HG03460 (cell line): ENCODE data around the gene RIMBP2.

Source experiments
- ATAC-seq: cut with Tn5 transposase; IDR thresholded peaks from one replicate; pipeline ENCODE4 v1.9.1; 2021; ENCODE audit not compliant: unreplicated experiment

Gene RIMBP2

DNA sequence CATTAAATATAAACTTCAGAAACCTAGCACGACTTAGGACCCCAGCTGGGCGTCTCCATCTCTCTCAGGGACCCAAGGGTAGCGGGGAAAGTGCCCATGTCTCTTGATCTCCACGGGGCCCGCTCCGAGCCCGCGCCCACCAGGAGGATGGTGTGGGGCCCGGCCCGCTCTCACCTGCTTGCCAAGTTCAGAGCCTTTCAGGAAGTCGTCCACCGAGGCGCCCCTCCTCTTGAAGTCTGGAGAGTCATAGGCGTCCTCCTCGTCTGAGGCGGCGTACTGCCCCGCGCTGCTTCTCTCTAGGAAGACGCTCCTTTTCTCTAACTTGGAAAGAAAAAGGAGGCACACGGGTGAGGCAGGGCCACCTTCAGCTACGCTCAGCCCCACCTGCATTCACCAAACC, 281.5 kb downstream of the RIMBP2 start:
- ATAC-seq = no peak

DNA sequence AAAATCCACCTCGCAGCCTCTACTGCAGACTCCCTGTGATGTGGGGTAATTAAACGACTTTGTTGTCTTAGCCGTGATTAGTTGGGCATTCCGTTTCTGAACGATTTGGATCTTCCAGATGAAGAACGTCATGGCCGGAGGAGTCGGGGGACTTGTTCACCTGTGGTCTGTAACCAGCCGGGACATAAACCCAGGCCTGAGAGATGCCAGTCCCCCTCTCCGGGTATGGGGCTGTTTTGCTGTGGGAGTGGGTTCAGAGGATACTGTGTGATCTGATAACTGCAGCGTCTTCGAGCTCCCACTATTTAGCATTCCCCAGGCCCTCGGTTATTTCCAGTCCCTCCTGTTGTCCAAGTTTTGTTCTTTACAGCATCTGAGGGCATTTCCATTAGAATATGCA, 282.3 kb downstream of the RIMBP2 start:
- ATAC-seq = no peak

DNA sequence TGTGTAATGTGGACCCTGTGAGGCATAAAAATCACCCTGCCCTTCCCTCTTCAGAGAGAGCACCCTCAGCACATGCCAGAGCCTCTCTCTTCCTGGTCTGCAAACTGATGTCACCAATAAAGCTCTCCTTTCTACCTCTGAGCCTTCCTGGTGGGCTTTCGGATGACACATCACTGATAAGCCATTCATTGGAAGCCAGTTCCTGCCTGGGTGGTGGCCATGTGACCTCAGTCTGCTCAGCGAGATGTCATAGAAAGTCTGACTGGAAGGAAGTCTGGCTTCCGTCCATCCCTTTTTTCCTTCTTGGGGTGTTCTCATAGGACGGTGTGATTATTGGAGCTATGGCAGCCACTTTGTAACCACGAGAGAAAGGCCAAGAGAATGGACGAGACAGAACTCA, 282.7 kb downstream of the RIMBP2 start:
- ATAC-seq = no peak

- no peak for ATAC-seq
Observed at GRCh38 chr12:130431176-130431575, 284.9 kb downstream of the RIMBP2 start.

- no peak for ATAC-seq
Observed at GRCh38 chr12:130429656-130430505, 286.2 kb downstream of the RIMBP2 start.

- ATAC-seq = no peak
Observed at GRCh38 chr12:130428116-130428515, 288.0 kb downstream of the RIMBP2 start.

GRCh38 chr12:130427381-130427887, 288.7 kb downstream of the RIMBP2 start:
- ATAC-seq = no peak

DNA sequence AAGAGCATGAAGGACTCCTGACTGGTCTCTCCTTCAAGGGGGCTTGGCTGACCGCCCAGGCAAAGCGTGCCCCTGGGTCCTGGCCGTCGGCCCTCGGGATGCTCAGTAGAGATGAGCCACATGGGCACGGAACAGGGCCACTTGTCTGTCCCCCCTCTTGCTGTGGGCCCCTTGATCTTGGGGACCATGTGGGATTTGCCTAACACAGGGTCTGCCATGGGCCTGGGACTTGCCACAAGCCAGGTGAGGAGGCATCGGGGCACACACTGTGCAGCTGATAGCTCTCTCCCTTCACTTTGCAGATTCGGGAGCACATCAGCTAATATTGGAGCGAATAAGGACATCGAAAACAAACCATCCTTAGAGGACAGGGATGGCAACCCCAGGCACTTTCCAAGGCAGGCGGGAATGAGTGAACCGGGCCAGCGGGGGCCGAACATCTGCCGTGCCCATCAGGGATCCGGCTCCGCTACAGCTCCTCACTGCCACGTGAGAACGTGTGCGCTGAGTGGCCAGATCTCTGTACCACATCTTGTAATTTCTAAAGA, 290.3 kb downstream of the RIMBP2 start:
- ATAC-seq = no peak

DNA sequence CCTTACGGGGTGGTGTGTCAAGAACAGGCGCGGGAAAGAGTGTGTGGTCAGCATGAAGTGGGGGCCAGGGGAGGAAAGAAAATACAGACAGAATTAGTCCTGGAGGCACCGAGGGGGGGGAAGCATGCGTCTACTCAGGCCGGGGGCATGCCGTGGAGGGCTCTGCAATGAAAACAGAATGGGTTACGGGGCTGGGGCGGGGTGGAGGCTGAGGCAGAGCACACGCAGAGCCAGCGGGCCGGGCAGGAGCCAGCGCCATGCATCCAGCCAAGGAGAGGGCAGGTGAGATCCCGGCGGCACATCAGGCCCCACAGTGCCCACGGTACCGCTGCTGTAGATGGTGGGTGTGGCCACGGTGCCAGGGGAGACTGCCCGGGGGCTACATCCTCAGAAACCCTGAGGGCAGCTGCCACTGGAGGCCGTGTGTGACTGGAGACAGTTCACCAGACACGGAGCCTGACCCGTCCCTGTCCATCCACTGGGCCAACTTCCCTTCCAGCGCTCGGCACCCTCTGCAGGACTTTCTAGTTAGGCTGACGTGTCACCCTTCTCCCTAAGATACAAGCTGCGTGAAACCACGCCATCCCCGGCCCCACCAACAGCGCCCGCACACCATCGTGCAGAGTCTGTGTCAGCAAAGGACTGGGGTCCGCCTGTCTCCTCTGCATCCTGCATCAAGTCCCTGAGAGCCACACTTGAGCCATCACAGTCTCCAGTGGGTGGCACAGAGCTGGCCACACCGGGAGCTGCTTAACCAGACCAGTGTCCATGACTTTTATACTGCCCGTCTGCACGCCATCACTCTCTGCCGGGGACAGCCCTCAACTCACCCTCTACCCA, 291.0 kb downstream of the RIMBP2 start:
- ATAC-seq = no peak

DNA sequence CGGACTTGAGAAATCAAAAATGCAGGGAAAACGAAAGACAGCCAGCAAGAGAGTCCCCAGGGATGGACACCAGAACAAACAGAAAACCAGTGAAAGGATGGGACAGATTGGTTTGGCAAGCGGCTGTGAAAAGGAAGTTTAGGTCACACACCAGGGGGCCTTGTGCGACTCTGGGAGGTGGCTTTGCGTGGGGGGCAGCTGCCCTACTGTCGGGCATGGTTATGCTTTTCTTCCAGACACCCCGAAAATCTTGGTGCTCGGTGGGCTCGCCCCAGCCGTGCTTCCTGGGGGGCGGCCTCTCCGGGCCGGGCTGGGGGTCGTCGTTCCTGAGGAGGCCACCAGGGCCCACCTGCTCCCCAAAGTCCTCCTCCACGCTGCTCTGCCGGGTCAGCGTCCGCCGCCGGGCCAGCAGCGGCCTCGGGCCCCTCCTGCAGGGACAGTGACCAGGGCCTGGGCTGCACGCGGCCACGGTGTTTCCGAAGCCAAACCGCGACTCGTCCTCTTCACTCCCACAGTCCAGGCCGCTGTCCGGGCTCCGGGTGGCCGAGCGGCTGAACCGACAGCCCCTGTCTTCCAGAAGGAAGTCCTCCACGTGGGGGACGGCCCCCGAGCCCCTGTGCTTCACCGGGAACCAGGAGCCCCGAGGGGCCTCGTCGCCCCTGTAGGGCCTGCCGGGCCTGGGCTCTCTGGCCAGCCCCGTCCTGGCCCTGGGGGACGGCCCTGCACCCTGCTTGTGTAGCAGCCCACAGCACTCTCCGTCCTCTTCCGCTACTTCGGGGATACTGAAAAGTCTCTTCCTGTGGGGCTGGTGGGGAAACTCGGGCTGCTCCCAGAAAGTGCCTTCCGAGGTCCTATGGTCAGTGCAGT, 291.9 kb downstream of the RIMBP2 start:
- no peak for ATAC-seq

GRCh38 chr12:130423136-130423535, 293.0 kb downstream of the RIMBP2 start:
- ATAC-seq = no peak

- ATAC-seq = no peak
Observed at GRCh38 chr12:130422676-130423075, 293.4 kb downstream of the RIMBP2 start.

- ATAC-seq = no peak
Observed at GRCh38 chr12:130421896-130422295, 294.2 kb downstream of the RIMBP2 start.

GRCh38 chr12:130420071-130420470, 296.0 kb downstream of the RIMBP2 start:
- ATAC-seq = no peak

DNA sequence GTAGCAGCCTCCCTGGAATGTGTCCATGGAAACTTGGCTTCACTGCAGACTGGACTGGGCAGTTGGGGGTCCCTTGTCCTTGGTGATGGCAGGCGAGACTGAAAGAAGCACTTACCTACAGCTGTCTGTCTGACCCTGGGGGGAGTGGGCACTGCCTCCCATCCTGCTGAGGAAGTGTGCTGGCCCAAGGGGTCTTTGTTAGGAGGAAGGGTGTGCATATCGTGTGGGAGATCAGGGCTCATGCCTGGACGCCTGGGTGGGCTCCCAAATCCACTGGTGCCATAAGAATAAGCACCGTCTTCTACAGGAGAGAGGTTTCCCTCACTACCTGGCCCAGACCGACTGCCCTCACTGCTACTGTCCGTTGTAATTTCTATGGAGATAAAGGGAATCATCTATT, 297.0 kb downstream of the RIMBP2 start:
- no peak for ATAC-seq

GRCh38 chr12:130418251-130418650, 297.8 kb downstream of the RIMBP2 start:
- ATAC-seq = no peak

DNA sequence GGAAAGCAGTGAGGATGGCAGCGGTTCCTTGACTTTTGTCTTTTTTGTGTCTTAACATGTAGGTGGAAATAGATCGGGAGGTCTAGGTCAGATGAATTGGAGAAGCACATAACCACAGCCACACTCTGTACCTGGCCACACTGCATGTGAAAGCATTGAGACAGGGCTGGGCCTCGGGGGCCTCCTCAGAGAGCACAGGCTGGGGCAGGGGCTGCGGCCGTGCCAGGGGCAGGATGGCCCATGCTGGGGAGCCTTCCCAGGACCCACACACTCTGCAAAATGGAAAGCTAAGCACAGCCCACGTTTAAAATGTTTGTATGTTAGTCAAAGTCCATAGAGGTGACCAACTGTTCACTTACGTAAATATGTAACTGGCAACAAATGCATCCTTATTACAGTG, 301.7 kb downstream of the RIMBP2 start:
- no peak for ATAC-seq

DNA sequence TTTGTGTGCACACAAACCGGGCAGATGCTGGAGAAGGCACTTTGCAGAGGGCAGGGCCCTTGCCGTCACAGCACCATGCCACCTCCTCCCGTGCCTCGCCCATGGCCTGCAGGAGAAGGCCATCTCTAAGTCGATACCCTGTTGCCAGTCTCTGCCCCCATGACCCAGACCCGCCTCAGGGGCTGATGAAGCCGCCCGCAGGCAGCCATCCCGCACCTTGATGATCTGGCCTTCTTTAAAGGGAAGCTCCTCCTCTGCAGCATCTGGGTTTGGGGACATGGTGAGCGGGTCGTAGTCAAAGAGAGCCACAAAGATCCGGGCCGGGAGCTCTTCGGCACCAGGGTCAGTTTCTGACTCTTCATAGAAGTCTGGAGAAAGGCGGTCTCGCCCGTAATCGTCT, 302.2 kb downstream of the RIMBP2 start:
- no peak for ATAC-seq

DNA sequence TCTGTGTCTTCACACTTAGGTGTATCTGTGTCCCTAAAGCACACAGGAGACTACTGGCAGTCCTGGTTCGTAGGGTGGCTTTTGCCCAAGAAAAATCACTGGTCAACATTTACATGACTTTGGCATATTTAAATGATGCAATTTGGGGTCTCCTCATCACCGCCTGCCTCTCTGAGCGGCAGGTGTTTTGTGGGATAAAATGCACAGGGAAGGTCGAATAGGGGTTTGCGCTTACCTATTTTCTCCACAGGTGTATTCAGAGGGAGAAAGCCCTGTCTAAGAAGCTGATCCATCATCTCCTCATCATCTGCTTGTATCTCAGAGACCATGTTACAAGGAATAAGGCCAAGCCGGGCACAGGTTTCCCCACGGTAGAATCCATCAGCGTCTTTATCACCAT, 303.7 kb downstream of the RIMBP2 start:
- no peak for ATAC-seq

DNA sequence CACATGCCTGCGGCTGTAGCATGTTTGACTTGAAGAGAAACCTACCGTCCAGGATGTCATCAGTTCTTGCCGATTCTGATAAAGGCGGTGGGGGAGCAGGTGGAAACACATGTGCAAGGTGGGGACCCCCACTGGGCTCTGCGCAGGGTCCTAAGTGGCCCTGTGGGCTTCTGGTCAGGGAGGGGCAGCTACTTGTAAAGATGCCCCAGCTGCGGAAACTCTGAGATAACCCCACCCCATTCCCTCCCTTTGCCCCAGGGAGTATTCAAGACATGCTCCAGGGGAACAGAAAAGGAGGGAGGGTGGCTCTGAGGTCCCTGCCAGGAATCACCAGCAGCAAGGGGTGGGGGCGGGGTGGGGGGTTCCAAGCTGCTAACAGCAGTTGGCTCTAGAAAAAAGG, 310.8 kb downstream of the RIMBP2 start:
- no peak for ATAC-seq

- ATAC-seq = no peak
Observed at GRCh38 chr12:130401703-130402102, 314.4 kb downstream of the RIMBP2 start.
